ENCODE results near the gene DTD1.

- TF ChIP-seq CTCF (IDR thresholded peaks at IDR 0.05) (no peak), POLR2A (IDR thresholded peaks at IDR 0.05) (no peak)
These were observed 223.3 kb downstream of the DTD1 start for GRCh38 chr20:18811186-18811585.
